HepG2 (cell line): Measurements from ENCODE around the gene JAG1. TPM values are rescaled to one million over a fixed set of nuclear protein-coding genes. Genes with fewer than 3 reads are reported as not detected.
A peak's percentile ranks its signal among the peaks of the same experiment; 100 is the strongest.

ENCODE experiments used
- AGO2 ChIP-seq: fragments of 200-400 bp; formaldehyde crosslinking; optimal IDR thresholded peaks from 2 replicates; pipeline ENCODE3; 2017; ENCODE audit warnings: mild to moderate bottlenecking, low read depth, low read length, moderate library complexity
- JUN ChIP-seq: sonication (generic); formaldehyde crosslinking; IDR thresholded peaks from 2 replicates; pipeline ENCODE4 v1.4.0; 2020; ENCODE audit warnings: mild to moderate bottlenecking, missing genetic modification reagents
- MZF1 ChIP-seq: sonication (generic); formaldehyde crosslinking; IDR thresholded peaks from 2 replicates; pipeline ENCODE4 v1.8.1; 2023; ENCODE audit warnings: mild to moderate bottlenecking, missing genetic modification reagents, borderline replicate concordance
- PAX8 ChIP-seq: sonication (generic); formaldehyde crosslinking; IDR thresholded peaks from 2 replicates; pipeline ENCODE4 v1.8.0; 2022; ENCODE audit warnings: mild to moderate bottlenecking, missing genetic modification reagents, borderline replicate concordance
- PITX1 ChIP-seq: sonication (generic); formaldehyde crosslinking; IDR thresholded peaks from 2 replicates; pipeline ENCODE4 v1.5.1; 2020; ENCODE audit warnings: mild to moderate bottlenecking, missing genetic modification reagents
- ZKSCAN5 ChIP-seq: sonication (generic); formaldehyde crosslinking; IDR thresholded peaks from 2 replicates; pipeline ENCODE4 v1.5.1; 2020; ENCODE audit warnings: mild to moderate bottlenecking, missing genetic modification reagents
- ZMYM3 ChIP-seq: sonication (generic); formaldehyde crosslinking; IDR thresholded peaks from 2 replicates; pipeline ENCODE4 v1.5.1; 2020; ENCODE audit warnings: mild to moderate bottlenecking, missing genetic modification reagents
- ZNF331 ChIP-seq: sonication (generic); formaldehyde crosslinking; IDR thresholded peaks from 2 replicates; pipeline ENCODE4 v1.4.0; 2020; ENCODE audit warnings: missing genetic modification reagents
- ZNF567 ChIP-seq: sonication (generic); formaldehyde crosslinking; IDR thresholded peaks from 2 replicates; pipeline ENCODE4 v1.8.1; 2023; ENCODE audit warnings: mild to moderate bottlenecking, missing genetic modification reagents, borderline replicate concordance
- ZNF768 ChIP-seq: sonication (generic); formaldehyde crosslinking; IDR thresholded peaks from 2 replicates; pipeline ENCODE4 v1.4.0; 2020; ENCODE audit warnings: missing genetic modification reagents
- polyA plus RNA-seq, 8 experiments: library from polyadenylated mRNA; depleted of rRNA in 3 of 8; stranded (reverse) in 7 of 8; unstranded in 1 of 8; fragments of >200 nt; fragmentation: Illumina TruSeq in 4 of 8; extraction: Trizol in 4 of 8; gene quantifications; 2 replicates each; pipeline versions ENCODE4 v1.2.1 to v1.2.3, GENCODE V29; 2011 to 2016; ENCODE audit warnings: low read depth in 4 of 8, missing spikeins in 1 of 8, mixed read lengths in 1 of 8; ENCODE audit not compliant: insufficient read depth in 1 of 8
- total RNA-seq, 5 experiments: library from RNA; depleted of rRNA; stranded (reverse); fragments of >200 nt; fragmentation: Illumina TruSeq; extraction: Trizol; gene quantifications; 2 replicates each; pipeline ENCODE4 v1.2.3, GENCODE V29; 2016; ENCODE audit warnings: low read depth in 1 of 5
- TF ChIP-seq, protein P1 (sequence below): sonication (generic); formaldehyde crosslinking; IDR thresholded peaks from 2 replicates; pipeline ENCODE4 v1.4.0; 2020; ENCODE audit warnings: mild to moderate bottlenecking, missing genetic modification reagents, borderline replicate concordance
- TF ChIP-seq, protein P2 (sequence below): sonication (generic); formaldehyde crosslinking; IDR thresholded peaks from 2 replicates; pipeline ENCODE4 v1.5.1; 2020; ENCODE audit warnings: mild to moderate bottlenecking, missing genetic modification reagents, moderate library complexity

The JAG1 gene
- total and polyA plus RNA-seq, 2 of the 13 experiments (the other 11 are each of a cell fraction or from before 2014, with no cell fraction given), result 47.1 to 56.3 TPM

- peak; percentile 30; the same call in 1 of the 2 replicates for TF ChIP-seq ZNF768 (CRISPR knock-in tag)
- no peak for TF ChIP-seq PITX1 (CRISPR knock-in tag)
- TF ChIP-seq ZKSCAN5 (CRISPR knock-in tag), result no peak
- no peak for TF ChIP-seq ZMYM3
- TF ChIP-seq PAX8, result no peak
- TF ChIP-seq, protein P1, sequence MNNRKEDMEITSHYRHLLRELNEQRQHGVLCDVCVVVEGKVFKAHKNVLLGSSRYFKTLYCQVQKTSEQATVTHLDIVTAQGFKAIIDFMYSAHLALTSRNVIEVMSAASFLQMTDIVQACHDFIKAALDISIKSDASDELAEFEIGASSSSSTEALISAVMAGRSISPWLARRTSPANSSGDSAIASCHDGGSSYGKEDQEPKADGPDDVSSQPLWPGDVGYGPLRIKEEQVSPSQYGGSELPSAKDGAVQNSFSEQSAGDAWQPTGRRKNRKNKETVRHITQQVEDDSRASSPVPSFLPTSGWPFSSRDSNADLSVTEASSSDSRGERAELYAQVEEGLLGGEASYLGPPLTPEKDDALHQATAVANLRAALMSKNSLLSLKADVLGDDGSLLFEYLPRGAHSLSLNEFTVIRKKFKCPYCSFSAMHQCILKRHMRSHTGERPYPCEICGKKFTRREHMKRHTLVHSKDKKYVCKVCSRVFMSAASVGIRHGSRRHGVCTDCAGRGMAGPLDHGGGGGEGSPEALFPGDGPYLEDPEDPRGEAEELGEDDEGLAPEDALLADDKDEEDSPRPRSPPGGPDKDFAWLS (CRISPR knock-in tag), result no peak
- TF ChIP-seq, protein P2, sequence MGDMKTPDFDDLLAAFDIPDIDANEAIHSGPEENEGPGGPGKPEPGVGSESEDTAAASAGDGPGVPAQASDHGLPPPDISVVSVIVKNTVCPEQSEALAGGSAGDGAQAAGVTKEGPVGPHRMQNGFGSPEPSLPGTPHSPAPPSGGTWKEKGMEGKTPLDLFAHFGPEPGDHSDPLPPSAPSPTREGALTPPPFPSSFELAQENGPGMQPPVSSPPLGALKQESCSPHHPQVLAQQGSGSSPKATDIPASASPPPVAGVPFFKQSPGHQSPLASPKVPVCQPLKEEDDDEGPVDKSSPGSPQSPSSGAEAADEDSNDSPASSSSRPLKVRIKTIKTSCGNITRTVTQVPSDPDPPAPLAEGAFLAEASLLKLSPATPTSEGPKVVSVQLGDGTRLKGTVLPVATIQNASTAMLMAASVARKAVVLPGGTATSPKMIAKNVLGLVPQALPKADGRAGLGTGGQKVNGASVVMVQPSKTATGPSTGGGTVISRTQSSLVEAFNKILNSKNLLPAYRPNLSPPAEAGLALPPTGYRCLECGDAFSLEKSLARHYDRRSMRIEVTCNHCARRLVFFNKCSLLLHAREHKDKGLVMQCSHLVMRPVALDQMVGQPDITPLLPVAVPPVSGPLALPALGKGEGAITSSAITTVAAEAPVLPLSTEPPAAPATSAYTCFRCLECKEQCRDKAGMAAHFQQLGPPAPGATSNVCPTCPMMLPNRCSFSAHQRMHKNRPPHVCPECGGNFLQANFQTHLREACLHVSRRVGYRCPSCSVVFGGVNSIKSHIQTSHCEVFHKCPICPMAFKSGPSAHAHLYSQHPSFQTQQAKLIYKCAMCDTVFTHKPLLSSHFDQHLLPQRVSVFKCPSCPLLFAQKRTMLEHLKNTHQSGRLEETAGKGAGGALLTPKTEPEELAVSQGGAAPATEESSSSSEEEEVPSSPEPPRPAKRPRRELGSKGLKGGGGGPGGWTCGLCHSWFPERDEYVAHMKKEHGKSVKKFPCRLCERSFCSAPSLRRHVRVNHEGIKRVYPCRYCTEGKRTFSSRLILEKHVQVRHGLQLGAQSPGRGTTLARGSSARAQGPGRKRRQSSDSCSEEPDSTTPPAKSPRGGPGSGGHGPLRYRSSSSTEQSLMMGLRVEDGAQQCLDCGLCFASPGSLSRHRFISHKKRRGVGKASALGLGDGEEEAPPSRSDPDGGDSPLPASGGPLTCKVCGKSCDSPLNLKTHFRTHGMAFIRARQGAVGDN (CRISPR knock-in tag), result 0 out of 2 replicates have a peak, but pooled peaks have one; percentile 19
- TF ChIP-seq JUN (CRISPR knock-in tag), result 0 out of 2 replicates have a peak, but pooled peaks have one; percentile 23
- TF ChIP-seq AGO2, result peak; percentile 67
- no peak for TF ChIP-seq ZNF331 (CRISPR knock-in tag)
- TF ChIP-seq ZNF567 (CRISPR knock-in tag), result no peak
- no peak for TF ChIP-seq MZF1 (CRISPR knock-in tag)
Measured at GRCh38 chr20:10641467-10641866, 32.3 kb downstream of the JAG1 start (continued).
